Erythroblast (primary cell): ENCODE results near the gene SEMA4B.

Source experiments
- DNase-seq, 2 experiments: peaks; one replicate each; lab custom pipeline; 2025; lab: John Stamatoyannopoulos, UW
- GATA1 ChIP-seq: IDR thresholded peaks from 2 replicates; pipeline ENCODE4 v1.6.1; 2011; ENCODE audit warnings: low read depth, mild to moderate bottlenecking, control low read depth, low read length, moderate library complexity
- POLR2A ChIP-seq: IDR thresholded peaks from 2 replicates; pipeline ENCODE4 v1.6.1; 2011; ENCODE audit warnings: mild to moderate bottlenecking, low read length

SEMA4B gene

DNA sequence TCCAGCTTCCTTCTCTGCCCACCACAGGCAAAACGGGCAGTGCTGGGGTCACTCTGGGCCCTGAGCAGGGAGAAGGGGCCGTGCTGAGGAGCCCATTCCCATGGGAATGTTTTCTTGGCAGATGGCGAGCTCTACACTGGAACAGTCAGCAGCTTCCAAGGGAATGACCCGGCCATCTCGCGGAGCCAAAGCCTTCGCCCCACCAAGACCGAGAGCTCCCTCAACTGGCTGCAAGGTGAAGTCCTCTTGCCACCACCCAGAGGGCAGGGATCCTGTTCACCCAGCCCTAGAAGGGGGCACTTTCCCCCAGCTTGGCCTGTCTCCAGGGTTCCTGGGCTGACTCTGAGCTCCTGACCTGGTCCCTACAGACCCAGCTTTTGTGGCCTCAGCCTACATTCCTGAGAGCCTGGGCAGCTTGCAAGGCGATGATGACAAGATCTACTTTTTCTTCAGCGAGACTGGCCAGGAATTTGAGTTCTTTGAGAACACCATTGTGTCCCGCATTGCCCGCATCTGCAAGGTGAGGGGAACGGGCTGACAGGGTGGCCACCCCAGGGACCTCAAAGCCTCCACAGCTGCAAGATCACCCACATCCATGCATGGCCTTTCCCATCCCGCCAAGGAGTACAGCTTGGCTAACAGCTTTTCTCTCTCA, 20.2 kb downstream of the SEMA4B start:
- TF ChIP-seq GATA1 (no peak), POLR2A (no peak)
- peak; percentile 77 to 84 for DNase-seq

DNA sequence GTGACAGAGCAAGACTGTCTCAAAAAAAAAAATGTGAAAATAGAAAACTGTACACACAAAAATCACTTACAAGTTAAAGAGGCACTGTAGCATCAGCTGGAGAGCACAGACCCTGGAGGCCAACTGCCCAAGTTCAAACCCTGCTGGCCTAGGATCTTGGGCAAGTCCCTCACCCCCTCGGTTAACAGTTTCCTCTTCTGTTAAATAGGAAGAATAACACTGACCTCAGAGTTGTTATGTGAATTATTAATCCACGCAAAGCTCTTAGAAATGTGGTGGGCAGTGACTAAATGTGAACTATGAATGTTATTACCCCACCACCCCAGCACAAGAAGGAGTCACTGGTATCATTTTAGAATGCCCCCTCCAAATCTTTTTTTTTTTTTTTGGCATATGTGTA, 21.4 kb downstream of the SEMA4B start:
- no peak for DNase-seq
- no peak for TF ChIP-seq GATA1
- TF ChIP-seq POLR2A, result no peak

DNA sequence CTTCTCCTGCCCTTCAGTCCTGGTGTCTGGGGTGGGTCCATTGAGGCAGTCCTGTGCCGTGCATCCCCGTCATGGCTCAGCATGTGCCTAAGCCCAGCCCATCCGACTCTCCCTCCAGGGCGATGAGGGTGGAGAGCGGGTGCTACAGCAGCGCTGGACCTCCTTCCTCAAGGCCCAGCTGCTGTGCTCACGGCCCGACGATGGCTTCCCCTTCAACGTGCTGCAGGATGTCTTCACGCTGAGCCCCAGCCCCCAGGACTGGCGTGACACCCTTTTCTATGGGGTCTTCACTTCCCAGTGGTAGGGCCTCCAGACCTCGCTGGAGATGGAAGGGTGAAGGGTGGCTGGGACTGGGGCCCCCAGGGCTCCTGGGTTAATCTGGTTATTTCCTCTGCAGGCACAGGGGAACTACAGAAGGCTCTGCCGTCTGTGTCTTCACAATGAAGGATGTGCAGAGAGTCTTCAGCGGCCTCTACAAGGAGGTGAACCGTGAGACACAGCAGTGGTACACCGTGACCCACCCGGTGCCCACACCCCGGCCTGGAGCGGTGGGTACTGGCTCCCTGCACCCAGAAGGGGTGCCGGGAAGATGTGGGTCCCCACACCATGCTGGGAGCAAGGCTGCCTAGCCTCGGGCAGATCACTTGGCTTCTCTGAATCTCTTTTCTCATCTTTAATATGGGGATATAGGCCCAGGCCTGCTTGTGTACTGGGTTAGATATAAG, 22.5 kb downstream of the SEMA4B start:
- no peak for DNase-seq

DNA sequence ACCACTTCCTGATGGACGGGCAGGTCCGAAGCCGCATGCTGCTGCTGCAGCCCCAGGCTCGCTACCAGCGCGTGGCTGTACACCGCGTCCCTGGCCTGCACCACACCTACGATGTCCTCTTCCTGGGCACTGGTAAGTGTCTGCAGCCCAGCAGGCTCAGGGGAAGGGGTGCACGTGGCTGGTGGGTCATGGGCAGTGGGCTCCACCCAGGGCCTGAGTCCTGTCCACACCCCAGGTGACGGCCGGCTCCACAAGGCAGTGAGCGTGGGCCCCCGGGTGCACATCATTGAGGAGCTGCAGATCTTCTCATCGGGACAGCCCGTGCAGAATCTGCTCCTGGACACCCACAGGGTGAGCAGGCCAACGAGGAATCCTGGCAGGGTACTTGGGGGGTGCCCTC, 23.9 kb downstream of the SEMA4B start:
- no peak for TF ChIP-seq POLR2A
- TF ChIP-seq GATA1, result no peak
- DNase-seq, result no peak

More for the DNA sequence above, 22.5 kb downstream of the SEMA4B start:
- no peak for TF ChIP-seq GATA1
- TF ChIP-seq POLR2A, result no peak

DNA sequence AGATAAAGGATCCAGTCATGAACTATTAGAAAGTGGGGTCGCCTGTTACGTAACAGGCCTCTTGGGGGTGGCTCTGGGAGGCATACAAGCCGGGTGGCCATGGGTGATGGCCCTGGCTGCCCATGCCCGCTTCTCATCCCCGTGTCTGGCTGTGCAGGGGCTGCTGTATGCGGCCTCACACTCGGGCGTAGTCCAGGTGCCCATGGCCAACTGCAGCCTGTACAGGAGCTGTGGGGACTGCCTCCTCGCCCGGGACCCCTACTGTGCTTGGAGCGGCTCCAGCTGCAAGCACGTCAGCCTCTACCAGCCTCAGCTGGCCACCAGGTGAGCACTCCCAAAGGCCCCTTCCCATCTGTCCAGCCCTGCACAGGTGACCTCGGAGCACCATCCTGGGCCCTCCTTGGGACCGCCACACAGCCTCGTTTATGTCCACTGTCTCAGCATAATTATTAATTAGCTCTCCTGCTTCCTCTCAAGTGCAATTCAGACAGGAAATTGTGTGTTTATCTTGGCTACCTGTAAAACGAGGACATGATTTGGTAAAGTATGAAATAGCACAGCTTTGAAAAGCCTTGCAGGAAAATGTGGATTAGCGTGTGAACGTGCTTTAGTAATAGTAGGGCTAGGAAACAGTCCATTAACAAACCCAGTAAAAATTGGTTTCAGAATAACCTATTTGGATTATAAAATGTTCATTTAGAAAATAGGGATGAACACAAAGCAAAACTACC, 24.5 kb downstream of the SEMA4B start:
- TF ChIP-seq POLR2A (no peak), GATA1 (no peak)
- no peak for DNase-seq

DNA sequence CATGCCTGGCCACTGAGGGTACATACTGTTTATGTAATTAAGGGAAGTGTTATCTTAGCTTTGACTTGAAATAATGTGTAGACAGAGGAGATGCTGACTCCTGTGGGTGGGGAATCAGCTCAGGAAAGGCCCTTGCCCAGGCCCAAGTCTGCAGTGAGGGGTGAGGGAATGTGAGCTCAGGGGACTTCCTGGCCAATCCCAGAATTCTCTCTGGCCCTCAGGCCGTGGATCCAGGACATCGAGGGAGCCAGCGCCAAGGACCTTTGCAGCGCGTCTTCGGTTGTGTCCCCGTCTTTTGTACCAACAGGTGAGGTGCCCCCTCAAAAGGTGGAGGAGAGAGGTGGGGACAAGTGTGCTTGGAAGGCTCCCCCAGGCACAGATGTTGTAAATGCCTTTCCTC, 26.2 kb downstream of the SEMA4B start:
- DNase-seq, result no peak
- TF ChIP-seq POLR2A (no peak), GATA1 (no peak)

DNA sequence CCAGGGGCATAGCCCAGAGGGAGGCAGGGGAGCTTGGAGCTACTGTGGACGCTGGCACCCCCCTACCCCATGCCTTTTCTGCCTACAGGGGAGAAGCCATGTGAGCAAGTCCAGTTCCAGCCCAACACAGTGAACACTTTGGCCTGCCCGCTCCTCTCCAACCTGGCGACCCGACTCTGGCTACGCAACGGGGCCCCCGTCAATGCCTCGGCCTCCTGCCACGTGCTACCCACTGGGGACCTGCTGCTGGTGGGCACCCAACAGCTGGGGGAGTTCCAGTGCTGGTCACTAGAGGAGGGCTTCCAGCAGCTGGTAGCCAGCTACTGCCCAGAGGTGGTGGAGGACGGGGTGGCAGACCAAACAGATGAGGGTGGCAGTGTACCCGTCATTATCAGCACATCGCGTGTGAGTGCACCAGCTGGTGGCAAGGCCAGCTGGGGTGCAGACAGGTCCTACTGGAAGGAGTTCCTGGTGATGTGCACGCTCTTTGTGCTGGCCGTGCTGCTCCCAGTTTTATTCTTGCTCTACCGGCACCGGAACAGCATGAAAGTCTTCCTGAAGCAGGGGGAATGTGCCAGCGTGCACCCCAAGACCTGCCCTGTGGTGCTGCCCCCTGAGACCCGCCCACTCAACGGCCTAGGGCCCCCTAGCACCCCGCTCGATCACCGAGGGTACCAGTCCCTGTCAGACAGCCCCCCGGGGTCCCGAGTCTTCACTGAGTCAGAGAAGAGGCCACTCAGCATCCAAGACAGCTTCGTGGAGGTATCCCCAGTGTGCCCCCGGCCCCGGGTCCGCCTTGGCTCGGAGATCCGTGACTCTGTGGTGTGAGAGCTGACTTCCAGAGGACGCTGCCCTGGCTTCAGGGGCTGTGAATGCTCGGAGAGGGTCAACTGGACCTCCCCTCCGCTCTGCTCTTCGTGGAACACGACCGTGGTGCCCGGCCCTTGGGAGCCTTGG, 27.0 kb downstream of the SEMA4B start:
- TF ChIP-seq GATA1, result no peak
- DNase-seq, result no peak

DNA sequence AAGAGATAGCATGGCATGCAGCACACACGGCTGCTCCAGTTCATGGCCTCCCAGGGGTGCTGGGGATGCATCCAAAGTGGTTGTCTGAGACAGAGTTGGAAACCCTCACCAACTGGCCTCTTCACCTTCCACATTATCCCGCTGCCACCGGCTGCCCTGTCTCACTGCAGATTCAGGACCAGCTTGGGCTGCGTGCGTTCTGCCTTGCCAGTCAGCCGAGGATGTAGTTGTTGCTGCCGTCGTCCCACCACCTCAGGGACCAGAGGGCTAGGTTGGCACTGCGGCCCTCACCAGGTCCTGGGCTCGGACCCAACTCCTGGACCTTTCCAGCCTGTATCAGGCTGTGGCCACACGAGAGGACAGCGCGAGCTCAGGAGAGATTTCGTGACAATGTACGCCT, 27.8 kb downstream of the SEMA4B start:
- TF ChIP-seq POLR2A (no peak), GATA1 (no peak)
- DNase-seq, result no peak

DNA sequence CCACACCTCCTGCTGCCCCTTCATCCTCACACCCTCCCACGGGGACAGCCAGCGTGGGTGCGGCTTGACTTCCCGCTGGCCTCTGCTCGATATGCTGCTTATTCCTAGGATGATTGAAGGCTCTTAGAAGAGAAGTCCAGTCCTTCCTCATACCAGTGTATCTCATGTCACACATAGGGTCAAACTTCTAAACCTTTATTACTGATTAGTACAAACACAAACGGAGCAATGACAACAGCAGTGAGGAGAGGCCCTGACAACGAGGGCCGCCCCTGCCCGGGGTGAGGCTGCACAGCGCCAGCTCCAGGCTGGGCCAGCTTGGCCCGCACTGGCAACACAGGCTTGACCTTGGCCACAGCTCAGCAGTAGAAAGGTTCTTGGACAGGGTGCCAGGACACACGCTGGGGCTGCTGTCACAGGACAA, 29.0 kb downstream of the SEMA4B start:
- TF ChIP-seq GATA1 (no peak), POLR2A (no peak)
- DNase-seq, result no peak

DNA sequence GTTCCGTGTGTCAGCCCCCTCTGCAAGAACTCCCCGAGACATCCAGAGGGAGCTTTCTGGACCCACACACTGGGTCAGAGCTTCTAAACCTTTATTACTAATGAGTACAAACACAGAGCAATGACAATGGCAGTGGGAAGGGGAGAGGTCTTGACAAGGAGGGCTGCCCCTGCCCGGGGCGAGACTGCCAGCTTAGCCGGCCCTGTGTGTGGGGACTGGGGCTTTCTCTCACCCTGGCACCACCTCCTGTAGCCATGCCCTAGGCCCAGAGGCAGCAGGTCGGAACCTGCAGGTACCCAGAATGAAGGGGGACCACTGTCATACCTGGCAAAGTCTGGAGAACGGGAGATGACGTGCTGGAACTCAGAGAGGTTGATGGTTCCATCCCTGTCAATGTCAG, 29.5 kb downstream of the SEMA4B start:
- DNase-seq, result no peak

DNA sequence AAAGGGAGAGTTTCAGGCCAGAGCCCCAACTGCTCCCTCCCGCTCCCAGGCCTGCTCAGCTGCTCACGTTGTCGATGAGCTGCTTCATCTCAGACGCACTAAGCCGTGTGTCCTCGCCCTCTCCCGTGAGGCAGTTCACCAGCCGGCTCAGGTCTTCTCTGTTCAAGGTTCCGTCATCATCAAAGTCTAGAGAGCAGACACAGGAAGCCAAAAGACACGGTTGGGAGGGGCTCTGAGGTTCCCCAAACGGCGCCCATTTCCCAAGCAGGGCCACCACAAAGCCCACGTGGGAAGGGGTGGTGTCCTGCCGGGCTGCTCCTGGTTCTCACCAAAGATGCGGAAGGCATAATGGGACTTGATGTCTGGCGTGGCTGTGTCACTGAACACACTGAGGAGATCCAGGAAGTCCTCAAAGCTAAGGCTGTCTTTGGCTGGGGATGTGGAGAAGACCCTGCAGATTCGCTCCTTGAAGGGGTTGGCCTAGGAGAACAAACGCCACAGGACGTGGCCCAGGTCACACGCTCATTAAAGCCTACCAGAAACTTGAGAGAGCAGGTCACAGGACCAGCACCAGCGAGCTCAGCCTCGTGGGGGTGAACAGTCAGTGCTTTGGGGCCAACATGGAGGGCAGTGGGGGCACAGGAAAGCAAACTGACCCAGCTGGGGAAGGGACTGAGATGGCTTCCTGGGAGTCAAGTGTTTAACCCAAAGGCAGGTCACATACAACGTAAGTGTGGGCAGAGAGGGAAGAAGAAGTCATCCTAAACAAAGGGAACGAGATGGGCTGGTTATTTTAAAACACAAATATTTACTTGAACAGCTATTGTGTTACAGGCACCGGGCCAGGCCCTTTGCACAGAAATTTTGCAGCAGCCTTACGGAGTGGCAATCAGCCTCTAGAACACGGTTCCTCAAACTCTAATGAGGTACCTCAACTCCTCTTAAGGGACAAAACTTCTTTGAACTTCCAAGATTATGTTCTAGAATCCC, 30.2 kb downstream of the SEMA4B start:
- DNase-seq, result no peak
- TF ChIP-seq POLR2A (no peak), GATA1 (no peak)

More for the DNA sequence above, 29.5 kb downstream of the SEMA4B start:
- TF ChIP-seq POLR2A (no peak), GATA1 (no peak)

DNA sequence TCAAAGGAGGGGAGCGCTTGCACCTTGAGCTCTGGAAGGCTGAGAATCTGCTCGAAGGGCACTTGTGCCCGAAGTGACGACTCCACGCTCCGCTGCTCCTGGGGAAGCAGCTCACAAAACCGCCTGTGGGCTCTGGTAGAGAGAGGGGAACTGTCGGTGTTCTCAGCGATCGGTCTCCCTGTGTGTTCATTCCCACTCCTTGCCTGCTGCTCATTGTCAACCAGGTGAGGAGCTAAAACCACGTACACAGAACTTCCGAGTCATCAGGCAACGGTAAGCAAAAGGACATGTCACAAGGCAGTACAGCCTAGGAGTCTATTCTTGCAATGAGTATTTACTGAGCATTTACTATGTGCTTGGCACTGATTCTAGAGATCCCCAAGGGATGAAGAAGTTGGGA, 31.1 kb downstream of the SEMA4B start:
- TF ChIP-seq POLR2A (no peak), GATA1 (no peak)
- no peak for DNase-seq
